GM20000 (cell line): Measurements from ENCODE around the gene PHLDB3.

Source experiments
- DNase-seq: peaks from one replicate; pipeline ENCODE4 v3.0.0; 2012; ENCODE audit warnings: low spot score
- TF ChIP-seq, protein P1 (sequence below): IDR thresholded peaks from 2 replicates; pipeline ENCODE4 v1.5.1; 2012; ENCODE audit warnings: mild to moderate bottlenecking, control low read depth; ENCODE audit errors: extremely low read depth, missing control alignments

PHLDB3 gene

GRCh38 chr19:43545981-43546380 lies 41.4 kb upstream of the PHLDB3 start:
- DNase-seq: no peak
- TF ChIP-seq, protein P1, sequence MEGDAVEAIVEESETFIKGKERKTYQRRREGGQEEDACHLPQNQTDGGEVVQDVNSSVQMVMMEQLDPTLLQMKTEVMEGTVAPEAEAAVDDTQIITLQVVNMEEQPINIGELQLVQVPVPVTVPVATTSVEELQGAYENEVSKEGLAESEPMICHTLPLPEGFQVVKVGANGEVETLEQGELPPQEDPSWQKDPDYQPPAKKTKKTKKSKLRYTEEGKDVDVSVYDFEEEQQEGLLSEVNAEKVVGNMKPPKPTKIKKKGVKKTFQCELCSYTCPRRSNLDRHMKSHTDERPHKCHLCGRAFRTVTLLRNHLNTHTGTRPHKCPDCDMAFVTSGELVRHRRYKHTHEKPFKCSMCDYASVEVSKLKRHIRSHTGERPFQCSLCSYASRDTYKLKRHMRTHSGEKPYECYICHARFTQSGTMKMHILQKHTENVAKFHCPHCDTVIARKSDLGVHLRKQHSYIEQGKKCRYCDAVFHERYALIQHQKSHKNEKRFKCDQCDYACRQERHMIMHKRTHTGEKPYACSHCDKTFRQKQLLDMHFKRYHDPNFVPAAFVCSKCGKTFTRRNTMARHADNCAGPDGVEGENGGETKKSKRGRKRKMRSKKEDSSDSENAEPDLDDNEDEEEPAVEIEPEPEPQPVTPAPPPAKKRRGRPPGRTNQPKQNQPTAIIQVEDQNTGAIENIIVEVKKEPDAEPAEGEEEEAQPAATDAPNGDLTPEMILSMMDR: no peak

GRCh38 chr19:43545276-43545675 lies 40.7 kb upstream of the PHLDB3 start:
- DNase-seq: no peak
- TF ChIP-seq, protein P1: no peak

DNA sequence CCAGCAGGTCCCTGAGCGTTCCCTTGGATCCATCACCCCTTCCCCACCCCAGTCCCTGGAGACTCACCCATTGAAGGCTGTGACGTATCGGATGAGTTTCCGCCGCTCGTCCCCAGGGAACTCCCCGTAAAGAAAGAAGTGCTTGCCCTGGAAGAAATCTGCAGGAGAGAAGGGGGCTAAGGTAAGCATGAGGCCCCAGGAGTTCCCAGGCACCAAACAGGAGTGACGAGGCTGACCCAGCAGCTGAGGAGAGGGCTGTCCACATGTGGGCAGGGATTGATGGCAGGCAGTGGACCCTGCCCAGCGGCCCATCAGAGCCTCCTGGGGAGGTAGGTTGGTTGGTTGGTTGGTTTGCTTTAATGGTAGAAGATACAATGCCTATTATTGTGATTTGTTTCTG lies 39.5 kb upstream of the PHLDB3 start:
- no peak for DNase-seq
- TF ChIP-seq, protein P1: no peak

GRCh38 chr19:43541920-43542650 lies 37.5 kb upstream of the PHLDB3 start:
- no peak for DNase-seq
- TF ChIP-seq, protein P1: no peak

DNA sequence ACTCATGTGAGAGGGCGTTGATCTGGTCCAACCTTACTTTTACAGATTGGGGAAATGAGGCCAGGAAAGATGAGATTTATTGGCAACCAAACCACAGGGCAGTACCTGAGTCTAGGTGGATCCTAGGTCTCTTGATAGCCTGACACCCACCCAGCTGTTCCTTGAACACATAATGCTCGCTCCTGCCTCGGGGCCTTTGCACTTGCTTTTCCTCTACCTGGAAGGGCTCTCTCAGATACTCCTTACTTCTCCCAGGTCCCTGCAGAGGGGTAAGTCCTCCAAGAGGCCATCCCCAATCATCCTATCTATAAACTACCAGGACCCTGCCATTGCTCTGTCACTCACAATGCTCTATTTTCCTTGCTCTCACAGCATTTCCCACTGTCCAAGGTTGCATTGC lies 35.8 kb upstream of the PHLDB3 start:
- TF ChIP-seq, protein P1: no peak
- DNase-seq: no peak

DNA sequence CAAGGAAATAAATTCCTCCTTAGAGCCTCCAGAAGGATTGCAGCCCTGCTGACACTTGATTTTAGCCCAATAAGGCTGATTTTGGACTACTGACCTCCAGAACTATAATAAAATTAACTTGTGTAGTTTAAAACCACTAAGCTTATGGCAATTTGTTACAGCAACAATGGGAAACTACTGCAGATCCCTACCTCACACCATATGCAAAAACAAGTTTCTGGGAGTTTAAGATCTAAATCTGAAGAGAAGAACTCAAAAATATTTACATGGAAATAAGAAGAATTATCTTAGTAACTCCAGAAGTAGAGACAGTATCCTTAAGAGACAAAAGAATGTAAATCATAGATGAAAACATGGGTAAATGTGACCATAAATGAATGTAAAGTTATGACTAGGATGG lies 34.4 kb upstream of the PHLDB3 start:
- TF ChIP-seq, protein P1: no peak
- DNase-seq: no peak

GRCh38 chr19:43534816-43535761 lies 30.5 kb upstream of the PHLDB3 start:
- no peak for DNase-seq
- TF ChIP-seq, protein P1: no peak
